ENCODE results near the gene ADK.

GRCh38 chr10:74233281-74233680, 82.3 kb downstream of the ADK start:
- TF ChIP-seq ATF2 (CRISPR knock-in tag; IDR thresholded peaks at IDR 0.05) = no peak
- no peak for TF ChIP-seq ZSCAN30 (CRISPR knock-in tag; IDR thresholded peaks at IDR 0.05)
- TF ChIP-seq, protein P1, sequence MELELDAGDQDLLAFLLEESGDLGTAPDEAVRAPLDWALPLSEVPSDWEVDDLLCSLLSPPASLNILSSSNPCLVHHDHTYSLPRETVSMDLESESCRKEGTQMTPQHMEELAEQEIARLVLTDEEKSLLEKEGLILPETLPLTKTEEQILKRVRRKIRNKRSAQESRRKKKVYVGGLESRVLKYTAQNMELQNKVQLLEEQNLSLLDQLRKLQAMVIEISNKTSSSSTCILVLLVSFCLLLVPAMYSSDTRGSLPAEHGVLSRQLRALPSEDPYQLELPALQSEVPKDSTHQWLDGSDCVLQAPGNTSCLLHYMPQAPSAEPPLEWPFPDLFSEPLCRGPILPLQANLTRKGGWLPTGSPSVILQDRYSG (CRISPR knock-in tag; IDR thresholded peaks at IDR 0.05) = no peak
- no peak for TF ChIP-seq ZNF281 (CRISPR knock-in tag; IDR thresholded peaks at IDR 0.05; ENCODE audit: borderline replicate concordance)
- TF ChIP-seq ZNF460 (CRISPR knock-in tag; IDR thresholded peaks at IDR 0.05; ENCODE audit: borderline replicate concordance) = no peak
- no peak for TF ChIP-seq SMC3 (IDR thresholded peaks at IDR 0.05; ENCODE audit: low read length)
- TF ChIP-seq, protein P2, sequence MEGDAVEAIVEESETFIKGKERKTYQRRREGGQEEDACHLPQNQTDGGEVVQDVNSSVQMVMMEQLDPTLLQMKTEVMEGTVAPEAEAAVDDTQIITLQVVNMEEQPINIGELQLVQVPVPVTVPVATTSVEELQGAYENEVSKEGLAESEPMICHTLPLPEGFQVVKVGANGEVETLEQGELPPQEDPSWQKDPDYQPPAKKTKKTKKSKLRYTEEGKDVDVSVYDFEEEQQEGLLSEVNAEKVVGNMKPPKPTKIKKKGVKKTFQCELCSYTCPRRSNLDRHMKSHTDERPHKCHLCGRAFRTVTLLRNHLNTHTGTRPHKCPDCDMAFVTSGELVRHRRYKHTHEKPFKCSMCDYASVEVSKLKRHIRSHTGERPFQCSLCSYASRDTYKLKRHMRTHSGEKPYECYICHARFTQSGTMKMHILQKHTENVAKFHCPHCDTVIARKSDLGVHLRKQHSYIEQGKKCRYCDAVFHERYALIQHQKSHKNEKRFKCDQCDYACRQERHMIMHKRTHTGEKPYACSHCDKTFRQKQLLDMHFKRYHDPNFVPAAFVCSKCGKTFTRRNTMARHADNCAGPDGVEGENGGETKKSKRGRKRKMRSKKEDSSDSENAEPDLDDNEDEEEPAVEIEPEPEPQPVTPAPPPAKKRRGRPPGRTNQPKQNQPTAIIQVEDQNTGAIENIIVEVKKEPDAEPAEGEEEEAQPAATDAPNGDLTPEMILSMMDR (CRISPR knock-in tag; IDR thresholded peaks at IDR 0.05) = no peak
